NCI-H2029 treated with DMSO at 0.1 percent for 48 hours (cell line): ENCODE data around the gene PLPP2.

ENCODE experiments used
- DNase-seq: peaks from one replicate; lab custom pipeline; 2025; lab: John Stamatoyannopoulos, UW

PLPP2 gene

GRCh38 chr19:291006-291521 lies at the start of gene PLPP2:
Gene PLPP2 (minus strand): TSS chr19:291403. CDS start chr19:291336, 67 bp downstream.
- no peak for DNase-seq

- no peak for DNase-seq
These were observed 49.6 kb upstream of the PLPP2 start for GRCh38 chr19:340620-341385.

- no peak for DNase-seq
These were observed 48.2 kb upstream of the PLPP2 start for GRCh38 chr19:339262-339887.

GRCh38 chr19:338421-338820 lies 47.2 kb upstream of the PLPP2 start:
- DNase-seq, result no peak

DNA sequence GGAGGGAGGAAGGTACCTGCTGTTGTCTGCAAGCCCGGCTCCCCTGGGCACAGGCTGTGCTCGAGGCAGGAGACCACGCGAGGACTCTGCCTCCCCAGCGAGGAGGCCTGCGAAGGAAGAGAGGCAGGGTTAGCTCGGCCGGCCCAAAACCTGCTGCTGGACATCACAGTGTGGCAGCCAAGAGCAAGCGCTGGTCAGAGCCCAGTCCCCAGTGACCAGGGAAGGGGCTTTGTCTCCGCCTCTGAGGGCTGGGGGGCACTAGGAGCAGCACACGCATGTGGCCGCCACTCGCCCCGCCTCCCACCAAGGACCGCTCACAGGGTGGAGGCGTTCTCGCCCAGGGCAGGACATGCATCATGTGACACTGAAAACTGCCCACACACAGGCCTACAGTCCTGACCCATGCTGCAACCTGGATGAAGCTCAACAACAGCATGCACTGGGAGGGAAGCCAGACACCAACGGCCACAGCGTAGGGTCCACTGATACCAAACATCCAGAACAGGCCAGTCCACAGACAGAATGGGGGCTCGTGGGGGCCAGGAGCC lies 44.9 kb upstream of the PLPP2 start:
- no peak for DNase-seq

- DNase-seq, result no peak
These were observed 44.4 kb upstream of the PLPP2 start for GRCh38 chr19:335486-336066.

DNA sequence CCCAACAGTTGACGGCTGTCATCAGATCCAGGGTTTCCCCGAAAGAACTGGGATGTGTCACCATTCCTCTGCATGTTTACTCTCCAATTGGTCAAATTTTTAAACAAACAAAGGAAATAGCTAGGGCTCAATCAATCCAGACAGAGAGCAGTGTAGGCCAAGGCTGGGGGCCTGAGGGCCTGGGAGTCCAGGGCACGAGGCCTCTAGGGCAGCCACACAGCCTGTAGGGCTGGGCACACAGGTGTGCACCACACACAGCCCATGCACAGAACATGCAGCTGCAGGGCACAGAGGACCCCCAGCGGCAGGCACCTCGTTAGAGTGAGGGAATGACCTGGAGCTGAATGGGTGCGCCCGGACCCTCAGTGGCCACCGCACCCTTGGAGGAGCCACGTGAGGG lies 43.9 kb upstream of the PLPP2 start:
- no peak for DNase-seq

GRCh38 chr19:334296-335071 lies 43.3 kb upstream of the PLPP2 start:
- DNase-seq, result no peak

GRCh38 chr19:330503-330902 lies 39.3 kb upstream of the PLPP2 start:
- no peak for DNase-seq

DNA sequence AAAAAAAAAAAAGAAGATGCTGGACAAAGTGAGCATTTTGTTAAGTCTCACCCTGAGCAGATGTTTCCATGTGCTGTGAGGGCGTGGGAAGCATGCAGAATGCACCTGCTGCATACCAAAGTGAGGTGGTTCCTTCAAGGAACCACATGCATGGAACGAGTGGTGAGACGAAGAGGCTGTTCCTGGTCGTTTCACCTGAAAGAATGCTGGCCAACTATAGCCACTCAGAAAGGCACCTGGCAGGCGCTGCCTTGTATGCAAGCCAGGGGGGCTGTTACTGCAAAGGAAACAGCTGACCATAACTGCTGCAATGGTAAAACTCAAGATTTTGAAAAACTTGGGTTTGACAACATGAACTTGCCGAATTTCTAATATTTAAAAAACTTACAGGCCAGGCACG lies 38.7 kb upstream of the PLPP2 start:
- no peak for DNase-seq

GRCh38 chr19:328025-328505 lies 36.9 kb upstream of the PLPP2 start:
- DNase-seq, result no peak

DNA sequence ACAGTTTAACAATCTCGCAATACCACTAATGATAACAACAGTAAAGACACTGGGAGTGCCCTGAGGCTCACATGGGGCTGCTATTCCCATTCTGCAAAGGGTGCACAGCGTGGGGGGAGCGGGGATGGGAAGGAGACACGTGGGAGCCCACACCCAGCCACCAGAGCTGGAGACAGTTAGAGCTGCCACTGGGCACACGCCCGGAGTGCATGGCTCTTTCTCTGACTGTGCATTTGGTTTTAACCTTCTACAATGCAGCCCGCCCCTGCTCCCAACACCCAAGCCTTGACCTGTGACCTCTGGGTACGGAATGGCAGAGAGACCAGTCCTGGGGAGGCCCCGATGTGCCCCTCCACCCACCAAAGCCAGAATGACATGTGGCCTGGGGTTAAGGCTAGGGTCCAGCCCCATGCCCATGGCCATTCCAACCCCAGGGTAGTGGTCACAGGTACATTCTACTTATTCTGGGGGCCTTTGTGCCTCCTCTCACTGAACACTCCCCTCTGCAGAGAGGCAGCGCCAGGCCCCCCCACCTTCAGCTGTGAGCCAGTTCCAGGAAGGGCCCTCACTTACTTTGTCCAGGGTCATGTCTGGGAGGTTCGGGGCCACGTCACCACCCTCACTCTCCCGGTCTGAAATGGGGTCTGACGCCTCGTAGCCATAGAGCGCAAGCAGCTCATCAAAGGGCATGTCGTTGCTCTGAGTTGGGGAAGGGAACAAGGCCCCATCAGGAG lies 36.3 kb upstream of the PLPP2 start:
- no peak for DNase-seq

DNA sequence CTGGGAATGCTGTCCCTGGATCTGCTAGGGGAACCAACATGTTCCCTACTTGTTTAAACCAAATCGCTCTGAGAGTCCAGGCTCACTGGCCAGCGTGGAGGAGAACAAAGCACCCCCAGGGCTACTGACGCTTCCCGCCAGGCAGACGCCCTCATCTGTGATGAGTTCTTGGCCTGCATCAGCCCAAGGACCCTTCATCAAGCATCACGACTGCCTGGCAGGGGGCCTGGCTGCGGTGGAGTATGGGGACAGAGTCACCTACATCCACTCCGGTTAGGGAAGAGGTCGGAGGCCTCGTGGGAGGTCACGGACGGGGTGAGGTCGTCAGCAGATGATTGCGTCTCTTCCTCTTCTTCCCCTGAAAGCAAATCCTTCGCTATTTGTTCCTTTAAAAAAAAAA lies 35.7 kb upstream of the PLPP2 start:
- no peak for DNase-seq

DNA sequence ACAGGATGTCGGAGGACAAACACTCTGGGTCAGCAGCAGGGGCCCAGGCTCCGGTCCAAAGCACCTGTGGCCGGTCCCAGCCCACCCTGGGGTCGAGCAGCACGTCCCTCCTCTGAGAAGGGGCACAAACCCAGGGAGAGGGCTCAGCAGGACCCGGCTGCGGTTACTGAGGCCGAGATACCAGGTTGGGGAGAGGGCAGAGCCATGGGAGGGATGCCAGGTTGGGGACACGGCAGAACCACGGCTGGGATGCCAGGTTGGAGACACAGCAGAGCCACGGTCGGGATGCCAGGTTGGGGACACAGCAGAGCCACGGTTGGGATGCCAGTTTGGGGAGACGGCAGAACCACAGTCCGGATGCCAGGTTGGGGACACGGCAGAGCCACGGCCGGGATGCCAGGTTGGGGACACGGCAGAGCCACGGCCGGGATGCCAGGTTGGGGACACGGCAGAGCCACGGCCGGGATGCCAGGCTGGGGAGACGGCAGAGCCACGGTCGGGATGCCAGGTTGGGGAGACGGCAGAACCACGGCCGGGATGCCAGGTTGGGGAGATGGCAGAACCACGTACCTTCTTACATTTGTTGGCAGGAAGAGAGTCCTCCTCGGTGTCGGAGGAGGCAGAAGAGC lies 34.8 kb upstream of the PLPP2 start:
- DNase-seq, result no peak

GRCh38 chr19:325173-325936 lies 34.2 kb upstream of the PLPP2 start:
- no peak for DNase-seq

DNA sequence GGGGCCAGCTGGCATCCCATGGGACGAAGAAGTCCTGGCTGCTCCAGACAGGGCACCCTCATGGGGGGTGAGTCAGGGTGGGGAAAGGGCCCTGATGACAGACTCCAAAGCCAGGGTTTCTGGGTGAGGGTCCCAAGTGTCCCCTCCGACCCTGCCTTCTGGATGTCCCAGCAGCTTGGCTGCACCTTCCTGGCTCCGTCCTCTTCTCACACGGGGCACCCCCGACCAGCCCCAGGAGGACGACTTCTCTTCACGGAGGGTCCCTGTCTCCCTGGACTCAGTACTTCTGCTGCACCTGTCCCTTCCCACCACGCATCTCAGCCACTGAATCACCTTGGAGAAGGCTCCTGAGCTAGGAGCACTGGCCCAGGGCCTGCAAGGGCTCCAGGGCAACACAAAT lies 33.5 kb upstream of the PLPP2 start:
- no peak for DNase-seq

- DNase-seq, result no peak
These were observed 31.4 kb upstream of the PLPP2 start for GRCh38 chr19:322616-323015.

GRCh38 chr19:318509-318774 lies 27.2 kb upstream of the PLPP2 start:
- no peak for DNase-seq

GRCh38 chr19:317710-318508 lies 26.7 kb upstream of the PLPP2 start:
- DNase-seq, result no peak
